HepG2 (cell line): ENCODE results near the gene ADGRL3. TPM values are rescaled to one million over a fixed set of nuclear protein-coding genes. Genes with fewer than 3 reads are reported as not detected.

Source experiments
- ATAC-seq: fragments of 200-7000 bp; cut with Tn5 transposase; 3 replicates; pipeline ENCODE4 v1.9.1; 2020; ENCODE audit warnings: mild to moderate bottlenecking, moderate library complexity
- BruUV-seq: library from RNA; stranded (reverse); fragments of 400-500 nt; replicated peaks from 2 replicates; lab custom pipeline; 2021; lab: Mats Ljungman, UMichigan
- CTCF ChIA-PET: fragments of 300-600 bp; formaldehyde crosslinking; extraction: SDS; loops from one replicate; lab custom pipeline; 2021; ENCODE audit warnings: low total read pairs, inconsistent platforms, low intra/inter-chr PET ratio; lab: Yijun Ruan, JAX
- POLR2A ChIA-PET: fragments of 350-600 bp; sonication (Branson Sonifier 250); formaldehyde crosslinking; loops from one replicate; lab custom pipeline; 2020; ENCODE audit warnings: antibody characterized with exemption, inconsistent platforms; lab: Yijun Ruan, JAX
- DNase-seq: peaks from one replicate; pipeline ENCODE4 v3.0.0-alpha.2; 2015; ENCODE audit warnings: low spot score
- FAIRE-seq: peaks from 3 replicates; lab custom pipeline; 2011; peaks lifted over from hg19 to GRCh38; lab: Jason Lieb, UNC
- H2AFZ ChIP-seq: one replicate; pipeline ENCODE4 v1.6.1; 2011; ENCODE audit warnings: low read length, inconsistent platforms
- H3K27ac ChIP-seq: fragments of 300-600 bp; 3 replicates; pipeline ENCODE4 v1.8.0; 2011; ENCODE audit warnings: mixed run types, mild to moderate bottlenecking, mixed read lengths, low read length, inconsistent platforms; ENCODE audit not compliant: insufficient read depth; ENCODE audit errors: extremely low read length
- H3K27me3 ChIP-seq, 2 experiments: fragments of 200-600 bp in 1 of 2; 2 replicates in 1 of 2; 3 replicates in 1 of 2; pipeline versions ENCODE4 v1.6.0 to v1.8.0; 2011; ENCODE audit warnings: low read length in 2 of 2, mild to moderate bottlenecking in 2 of 2, moderate library complexity in 2 of 2, inconsistent platforms in 1 of 2; ENCODE audit not compliant: insufficient read depth in 2 of 2, control insufficient read depth in 1 of 2
- H3K36me3 ChIP-seq, 2 experiments: fragments of 200-600 bp in 1 of 2; replicated peaks in 1 of 2; 2 replicates in 1 of 2; 3 replicates in 1 of 2; pipeline versions ENCODE4 v1.5.1 to v1.8.0; 2011; ENCODE audit warnings: low read length in 2 of 2, inconsistent platforms in 1 of 2; ENCODE audit not compliant: insufficient read depth in 2 of 2, control insufficient read depth in 1 of 2
- H3K4me1 ChIP-seq: 2 replicates; pipeline ENCODE4 v1.5.1; 2012; ENCODE audit warnings: low read length, inconsistent platforms; ENCODE audit not compliant: insufficient read depth
- H3K4me2 ChIP-seq: 2 replicates; pipeline ENCODE4 v1.6.0; 2011; ENCODE audit warnings: low read depth, low read length, inconsistent platforms
- H3K4me3 ChIP-seq, 3 experiments: fragments of 200-600 bp in 1 of 3; sonication (generic), shearing (Covaris generic) in 1 of 3; replicated peaks in 1 of 3; 2 replicates each; pipeline ENCODE4 v1.5.1; 2011 to 2016; ENCODE audit warnings: low read length in 3 of 3, inconsistent platforms in 2 of 3, low read depth in 2 of 3, mild to moderate bottlenecking in 2 of 3, control low read depth in 1 of 3, mixed read lengths in 1 of 3; ENCODE audit not compliant: insufficient read depth in 1 of 3
- H3K79me2 ChIP-seq: one replicate; pipeline ENCODE4 v1.6.1; 2011; ENCODE audit warnings: low read length, inconsistent platforms; ENCODE audit not compliant: insufficient read depth
- H3K9ac ChIP-seq: 2 replicates; pipeline ENCODE4 v1.6.0; 2011; ENCODE audit warnings: mild to moderate bottlenecking, low read depth, low read length, inconsistent platforms; ENCODE audit not compliant: insufficient read depth
- H3K9me3 ChIP-seq: 2 replicates; pipeline ENCODE4 v1.5.1; 2012; ENCODE audit warnings: mild to moderate bottlenecking, low read length
- H4K20me1 ChIP-seq: 2 replicates; pipeline ENCODE4 v1.6.0; 2011; ENCODE audit warnings: inconsistent platforms, mild to moderate bottlenecking, low read length, moderate library complexity; ENCODE audit not compliant: insufficient read depth
- CC2D1A ChIP-seq: sonication (generic); formaldehyde crosslinking; IDR thresholded peaks from 2 replicates; pipeline ENCODE4 v1.8.1; 2023; ENCODE audit warnings: mild to moderate bottlenecking, missing genetic modification reagents
- FOXA1 ChIP-seq, 2 experiments: fragments of 450-650 bp in 1 of 2; sonication (generic) in 1 of 2; formaldehyde crosslinking in 1 of 2; IDR thresholded peaks; 2 replicates each; pipeline versions ENCODE4 v1.4.0 to v1.6.1; 2016 to 2020; ENCODE audit warnings: missing genetic modification reagents in 1 of 2
- RBFOX2 ChIP-seq: fragments of 200-400 bp; formaldehyde crosslinking; IDR thresholded peaks from 2 replicates; pipeline ENCODE4 v1.6.1; 2017; ENCODE audit warnings: low read depth, mild to moderate bottlenecking, low read length
- RFXANK ChIP-seq: IDR thresholded peaks from 2 replicates; pipeline ENCODE4 v1.6.1; 2016
- SRY ChIP-seq: sonication (generic); formaldehyde crosslinking; IDR thresholded peaks from 2 replicates; pipeline ENCODE4 v1.8.0; 2022; ENCODE audit warnings: mild to moderate bottlenecking, missing genetic modification reagents
- STAG1 ChIP-seq: sonication (generic); formaldehyde crosslinking; IDR thresholded peaks from 2 replicates; pipeline ENCODE4 v1.4.0; 2020; ENCODE audit warnings: missing genetic modification reagents
- TARDBP ChIP-seq: sonication (generic); formaldehyde crosslinking; IDR thresholded peaks from 2 replicates; pipeline ENCODE4 v1.8.0; 2022; ENCODE audit warnings: mild to moderate bottlenecking, missing genetic modification reagents
- ZEB1 ChIP-seq: IDR thresholded peaks from 2 replicates; pipeline ENCODE4 v1.6.1; 2012; ENCODE audit warnings: mild to moderate bottlenecking, low read depth, inconsistent platforms; ENCODE audit not compliant: insufficient replicate concordance
- ZNF335 ChIP-seq: sonication (generic); formaldehyde crosslinking; IDR thresholded peaks from 2 replicates; pipeline ENCODE4 v1.4.0; 2020; ENCODE audit warnings: missing genetic modification reagents
- ZNF44 ChIP-seq: sonication (generic); formaldehyde crosslinking; IDR thresholded peaks from 2 replicates; pipeline ENCODE4 v1.5.1; 2020; ENCODE audit warnings: mild to moderate bottlenecking, missing genetic modification reagents
- ZNF558 ChIP-seq: sonication (generic); formaldehyde crosslinking; IDR thresholded peaks from 2 replicates; pipeline ENCODE4 v1.9.0; 2022; ENCODE audit warnings: mild to moderate bottlenecking, missing genetic modification reagents, borderline replicate concordance
- ZNF589 ChIP-seq: sonication (generic); formaldehyde crosslinking; conservative IDR thresholded peaks from 2 replicates; pipeline ENCODE4 v1.8.0; 2022; ENCODE audit warnings: mild to moderate bottlenecking, moderate library complexity, missing genetic modification reagents
- WGBS: methylation state at CpG from one replicate; pipeline ENCODE4 v1.1.6; 2017; ENCODE audit warnings: low lambda C conversion rate; 5-methylcytosine and 5-hydroxymethylcytosine counted together
- in situ Hi-C: cut with HindIII; loops from 2 replicates; pipeline ENCODE4 v1.10.0; 2017; ENCODE audit warnings: low pct_unique_long_range_greater_than_20kb; ENCODE audit not compliant: extremely low pct_ligation_motif_present
- intact Hi-C: fragments of 100-400 bp; cut with micrococcal nuclease; formaldehyde crosslinking; loops from one replicate; pipeline ENCODE4 v1.10.0; 2022; ENCODE audit not compliant: unreplicated experiment
- polyA plus RNA-seq, 8 experiments: library from polyadenylated mRNA; depleted of rRNA in 3 of 8; stranded (reverse) in 7 of 8; unstranded in 1 of 8; fragments of >200 nt; fragmentation: Illumina TruSeq in 4 of 8; extraction: Trizol in 4 of 8; gene quantifications; 2 replicates each; pipeline versions ENCODE4 v1.2.1 to v1.2.3, GENCODE V29; 2011 to 2016; ENCODE audit warnings: low read depth in 4 of 8, missing spikeins in 1 of 8, mixed read lengths in 1 of 8; ENCODE audit not compliant: insufficient read depth in 1 of 8
- total RNA-seq, 5 experiments: library from RNA; depleted of rRNA; stranded (reverse); fragments of >200 nt; fragmentation: Illumina TruSeq; extraction: Trizol; gene quantifications; 2 replicates each; pipeline ENCODE4 v1.2.3, GENCODE V29; 2016; ENCODE audit warnings: low read depth in 1 of 5
- TF ChIP-seq, protein P1 (sequence below): sonication (generic); formaldehyde crosslinking; IDR thresholded peaks from 2 replicates; pipeline ENCODE4 v1.4.0; 2020; ENCODE audit warnings: missing genetic modification reagents
- TF ChIP-seq, protein P2 (sequence below): sonication (generic); formaldehyde crosslinking; IDR thresholded peaks from 2 replicates; pipeline ENCODE4 v1.5.1; 2020; ENCODE audit warnings: mild to moderate bottlenecking, missing genetic modification reagents, moderate library complexity

ADGRL3 gene
- total and polyA plus RNA-seq, 2 of the 13 experiments (the other 11 are each of a cell fraction or from before 2014, with no cell fraction given), result 0.04 to 0.05 TPM

DNA sequence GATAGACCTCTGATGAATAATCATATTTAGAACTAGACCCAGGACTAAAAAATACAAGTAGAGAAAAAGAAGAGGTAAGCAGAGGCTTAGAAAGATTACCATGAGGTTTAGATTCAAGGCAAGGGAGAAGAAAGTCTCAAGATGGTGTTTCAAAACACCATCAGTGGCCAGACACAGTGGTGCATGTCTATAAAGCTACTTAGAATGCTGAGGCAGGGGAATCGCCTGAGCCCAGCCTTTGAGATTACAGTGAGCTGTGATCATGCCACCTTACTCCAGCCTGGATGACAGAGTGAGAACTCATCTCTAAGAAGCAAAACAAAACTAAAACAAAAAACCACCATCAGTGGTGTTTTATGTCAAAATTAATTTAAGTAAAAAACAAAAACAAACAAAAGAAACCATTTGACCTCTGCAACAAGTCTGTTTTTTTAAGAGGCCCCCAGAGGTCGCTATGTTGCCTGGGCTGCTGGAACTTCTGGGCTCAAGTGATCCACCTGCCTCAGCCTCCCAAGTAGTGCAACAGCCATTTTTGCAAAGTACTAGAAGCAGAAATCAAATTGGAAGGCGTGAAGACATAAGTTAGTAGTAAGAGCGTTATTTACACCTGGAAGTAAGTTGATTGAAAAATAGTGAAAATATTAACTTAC is 784.3 kb downstream of the ADGRL3 start:
- H3K4me3 ChIP-seq, result no peak overlapping the region
- no peaks in the 10 kb centered on the region for H3K4me1 ChIP-seq
- ChIA-PET POLR2A (no interaction called here), CTCF (no interaction called here)
- no peak overlapping the region for H3K9ac ChIP-seq
- no peak overlapping the region for H3K4me2 ChIP-seq
- no peak for TF ChIP-seq CC2D1A (CRISPR knock-in tag)
- BruUV-seq, result no TSS peak
- ATAC-seq, result no peak
- in situ Hi-C loops, result no loop called here
- no peaks in the 10 kb centered on the region for H3K79me2 ChIP-seq
- no peak overlapping the region for H3K27ac ChIP-seq
- no peaks in the 10 kb centered on the region for H3K27me3 ChIP-seq
- H4K20me1 ChIP-seq, result no peaks in the 10 kb centered on the region
- DNase-seq, result no peak
- H3K9me3 ChIP-seq, result no peaks in the 10 kb centered on the region
- H3K36me3 ChIP-seq, result no peaks in the 10 kb centered on the region
- WGBS, result 41% methylated on average over 4 of the region's 4 CpGs
- intact Hi-C loops, result no loop called here
- no peak for FAIRE-seq
- H2AFZ ChIP-seq, result no peak overlapping the region

DNA sequence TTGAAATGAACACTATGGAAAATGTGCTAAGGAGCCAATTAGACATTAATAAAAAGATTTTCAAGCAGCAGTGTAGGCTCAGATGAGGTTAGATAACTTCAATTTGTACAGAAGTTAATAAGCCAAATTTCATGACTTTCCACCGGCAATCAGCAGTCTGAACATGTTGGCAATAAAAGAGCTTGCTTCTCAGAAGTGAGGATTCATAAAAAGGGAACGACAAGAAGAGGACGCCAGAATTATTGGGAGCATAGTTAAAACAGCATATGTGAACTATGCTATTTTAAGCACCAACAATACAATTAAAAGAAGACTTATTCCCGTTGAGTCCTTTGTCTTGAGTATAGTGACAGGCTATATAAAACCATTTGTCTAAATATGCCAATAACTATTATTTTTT is 785.3 kb downstream of the ADGRL3 start:
- H3K36me3 ChIP-seq, result no peaks in the 10 kb centered on the region
- POLR2A ChIA-PET, result no interaction called here
- no peak for TF ChIP-seq RBFOX2
- TF ChIP-seq TARDBP (CRISPR knock-in tag), result no peak
- no peak for TF ChIP-seq ZNF44 (CRISPR knock-in tag)
- TF ChIP-seq SRY (CRISPR knock-in tag), result no peak
- TF ChIP-seq, protein P1, sequence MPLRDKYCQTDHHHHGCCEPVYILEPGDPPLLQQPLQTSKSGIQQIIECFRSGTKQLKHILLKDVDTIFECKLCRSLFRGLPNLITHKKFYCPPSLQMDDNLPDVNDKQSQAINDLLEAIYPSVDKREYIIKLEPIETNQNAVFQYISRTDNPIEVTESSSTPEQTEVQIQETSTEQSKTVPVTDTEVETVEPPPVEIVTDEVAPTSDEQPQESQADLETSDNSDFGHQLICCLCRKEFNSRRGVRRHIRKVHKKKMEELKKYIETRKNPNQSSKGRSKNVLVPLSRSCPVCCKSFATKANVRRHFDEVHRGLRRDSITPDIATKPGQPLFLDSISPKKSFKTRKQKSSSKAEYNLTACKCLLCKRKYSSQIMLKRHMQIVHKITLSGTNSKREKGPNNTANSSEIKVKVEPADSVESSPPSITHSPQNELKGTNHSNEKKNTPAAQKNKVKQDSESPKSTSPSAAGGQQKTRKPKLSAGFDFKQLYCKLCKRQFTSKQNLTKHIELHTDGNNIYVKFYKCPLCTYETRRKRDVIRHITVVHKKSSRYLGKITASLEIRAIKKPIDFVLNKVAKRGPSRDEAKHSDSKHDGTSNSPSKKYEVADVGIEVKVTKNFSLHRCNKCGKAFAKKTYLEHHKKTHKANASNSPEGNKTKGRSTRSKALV, result no peak
- no peak for TF ChIP-seq ZNF558 (CRISPR knock-in tag)
- TF ChIP-seq, protein P2, sequence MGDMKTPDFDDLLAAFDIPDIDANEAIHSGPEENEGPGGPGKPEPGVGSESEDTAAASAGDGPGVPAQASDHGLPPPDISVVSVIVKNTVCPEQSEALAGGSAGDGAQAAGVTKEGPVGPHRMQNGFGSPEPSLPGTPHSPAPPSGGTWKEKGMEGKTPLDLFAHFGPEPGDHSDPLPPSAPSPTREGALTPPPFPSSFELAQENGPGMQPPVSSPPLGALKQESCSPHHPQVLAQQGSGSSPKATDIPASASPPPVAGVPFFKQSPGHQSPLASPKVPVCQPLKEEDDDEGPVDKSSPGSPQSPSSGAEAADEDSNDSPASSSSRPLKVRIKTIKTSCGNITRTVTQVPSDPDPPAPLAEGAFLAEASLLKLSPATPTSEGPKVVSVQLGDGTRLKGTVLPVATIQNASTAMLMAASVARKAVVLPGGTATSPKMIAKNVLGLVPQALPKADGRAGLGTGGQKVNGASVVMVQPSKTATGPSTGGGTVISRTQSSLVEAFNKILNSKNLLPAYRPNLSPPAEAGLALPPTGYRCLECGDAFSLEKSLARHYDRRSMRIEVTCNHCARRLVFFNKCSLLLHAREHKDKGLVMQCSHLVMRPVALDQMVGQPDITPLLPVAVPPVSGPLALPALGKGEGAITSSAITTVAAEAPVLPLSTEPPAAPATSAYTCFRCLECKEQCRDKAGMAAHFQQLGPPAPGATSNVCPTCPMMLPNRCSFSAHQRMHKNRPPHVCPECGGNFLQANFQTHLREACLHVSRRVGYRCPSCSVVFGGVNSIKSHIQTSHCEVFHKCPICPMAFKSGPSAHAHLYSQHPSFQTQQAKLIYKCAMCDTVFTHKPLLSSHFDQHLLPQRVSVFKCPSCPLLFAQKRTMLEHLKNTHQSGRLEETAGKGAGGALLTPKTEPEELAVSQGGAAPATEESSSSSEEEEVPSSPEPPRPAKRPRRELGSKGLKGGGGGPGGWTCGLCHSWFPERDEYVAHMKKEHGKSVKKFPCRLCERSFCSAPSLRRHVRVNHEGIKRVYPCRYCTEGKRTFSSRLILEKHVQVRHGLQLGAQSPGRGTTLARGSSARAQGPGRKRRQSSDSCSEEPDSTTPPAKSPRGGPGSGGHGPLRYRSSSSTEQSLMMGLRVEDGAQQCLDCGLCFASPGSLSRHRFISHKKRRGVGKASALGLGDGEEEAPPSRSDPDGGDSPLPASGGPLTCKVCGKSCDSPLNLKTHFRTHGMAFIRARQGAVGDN (CRISPR knock-in tag), result no peak
- no peak for TF ChIP-seq FOXA1 (IDR thresholded peaks at IDR 0.05)
- TF ChIP-seq FOXA1 (CRISPR knock-in tag; IDR thresholded peaks at IDR 0.05), result no peak
- no peak for TF ChIP-seq RFXANK (CRISPR knock-in tag)
- no peak for TF ChIP-seq ZNF589 (CRISPR knock-in tag)
- TF ChIP-seq ZEB1, result no peak
- no peak for TF ChIP-seq ZNF335 (CRISPR knock-in tag)
- TF ChIP-seq STAG1 (CRISPR knock-in tag), result no peak
- no peaks in the 10 kb centered on the region for H3K9me3 ChIP-seq
- H3K79me2 ChIP-seq, result no peaks in the 10 kb centered on the region
- no peaks in the 10 kb centered on the region for H3K27me3 ChIP-seq
- no peaks in the 10 kb centered on the region for H3K4me1 ChIP-seq
- no peak overlapping the region for H3K9ac ChIP-seq
- no peak overlapping the region for H3K27ac ChIP-seq
- H4K20me1 ChIP-seq, result no peaks in the 10 kb centered on the region
- WGBS, result 0% methylated on average over 4 of the region's 4 CpGs
- FAIRE-seq, result no peak
- in situ Hi-C loops (no loop called here), intact Hi-C loops (no loop called here)
- no peak overlapping the region for H3K4me2 ChIP-seq
- CTCF ChIA-PET, result no interaction called here
- DNase-seq, result no peak
- no peak overlapping the region for H2AFZ ChIP-seq
- no peak for ATAC-seq
- BruUV-seq, result no TSS peak
- no peak overlapping the region for H3K4me3 ChIP-seq
